ENCODE results near the gene F11. TPM values are rescaled to one million over a fixed set of nuclear protein-coding genes. Genes with fewer than 3 reads are reported as not detected.

Gene F11
- total and polyA plus RNA-seq, 2 of the 13 experiments (the other 11 are each of a cell fraction or from before 2014, with no cell fraction given), result 35.1 to 58.0 TPM

DNA sequence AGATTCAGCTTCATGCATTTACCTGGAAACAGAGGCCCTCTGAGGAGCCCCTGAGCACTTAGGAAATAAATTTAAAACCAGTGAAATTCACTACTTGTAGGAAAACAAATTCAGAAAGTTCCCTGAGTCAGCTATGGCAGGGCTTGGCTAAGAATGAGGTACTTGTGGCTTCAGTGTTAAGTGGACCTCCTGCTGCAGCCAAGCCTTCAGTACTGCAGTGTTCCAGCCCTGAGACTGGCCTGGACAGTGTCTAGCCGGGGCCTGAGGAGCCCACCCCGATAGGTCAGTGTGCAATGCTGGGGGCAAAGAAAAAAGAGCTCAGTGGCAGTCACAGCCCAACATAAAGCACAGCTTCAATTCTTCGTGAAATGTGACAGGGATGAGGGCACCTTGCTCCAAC, 41.9 kb downstream of the F11 start:
- Histone ChIP-seq H3K4me1 (ENCODE audit: insufficient read depth, low read length) (no peaks in the 10 kb centered on the region), H3K36me3 (replicated peaks in 1 of 2; ENCODE audit: control insufficient read depth in 1 of 2, insufficient read depth in 2 of 2, low read length in 2 of 2) (no peaks in the 10 kb centered on the region), H4K20me1 (ENCODE audit: insufficient read depth, low read length) (no peaks in the 10 kb centered on the region), H3K79me2 (ENCODE audit: insufficient read depth, low read length) (no peaks in the 10 kb centered on the region), H2AFZ (ENCODE audit: low read length) (no peak overlapping the region), H3K9ac (ENCODE audit: insufficient read depth, low read depth, low read length) (no peak overlapping the region), H3K27ac (ENCODE audit: extremely low read length, insufficient read depth, low read length) (no peak overlapping the region), H3K4me2 (ENCODE audit: low read depth, low read length) (no peak overlapping the region), H3K4me3 (replicated peaks in 1 of 3; ENCODE audit: insufficient read depth in 1 of 3, low read depth in 2 of 3, low read length in 3 of 3) (no peak overlapping the region), H3K27me3 (ENCODE audit: control insufficient read depth in 1 of 2, insufficient read depth in 2 of 2, low read length in 2 of 2) (peaks cover 0 to 43% of the 10 kb centered on the region in 2 experiments; a peak in 2 of 5 replicates), H3K9me3 (ENCODE audit: low read length) (no peaks in the 10 kb centered on the region)
- TF ChIP-seq, protein P1, sequence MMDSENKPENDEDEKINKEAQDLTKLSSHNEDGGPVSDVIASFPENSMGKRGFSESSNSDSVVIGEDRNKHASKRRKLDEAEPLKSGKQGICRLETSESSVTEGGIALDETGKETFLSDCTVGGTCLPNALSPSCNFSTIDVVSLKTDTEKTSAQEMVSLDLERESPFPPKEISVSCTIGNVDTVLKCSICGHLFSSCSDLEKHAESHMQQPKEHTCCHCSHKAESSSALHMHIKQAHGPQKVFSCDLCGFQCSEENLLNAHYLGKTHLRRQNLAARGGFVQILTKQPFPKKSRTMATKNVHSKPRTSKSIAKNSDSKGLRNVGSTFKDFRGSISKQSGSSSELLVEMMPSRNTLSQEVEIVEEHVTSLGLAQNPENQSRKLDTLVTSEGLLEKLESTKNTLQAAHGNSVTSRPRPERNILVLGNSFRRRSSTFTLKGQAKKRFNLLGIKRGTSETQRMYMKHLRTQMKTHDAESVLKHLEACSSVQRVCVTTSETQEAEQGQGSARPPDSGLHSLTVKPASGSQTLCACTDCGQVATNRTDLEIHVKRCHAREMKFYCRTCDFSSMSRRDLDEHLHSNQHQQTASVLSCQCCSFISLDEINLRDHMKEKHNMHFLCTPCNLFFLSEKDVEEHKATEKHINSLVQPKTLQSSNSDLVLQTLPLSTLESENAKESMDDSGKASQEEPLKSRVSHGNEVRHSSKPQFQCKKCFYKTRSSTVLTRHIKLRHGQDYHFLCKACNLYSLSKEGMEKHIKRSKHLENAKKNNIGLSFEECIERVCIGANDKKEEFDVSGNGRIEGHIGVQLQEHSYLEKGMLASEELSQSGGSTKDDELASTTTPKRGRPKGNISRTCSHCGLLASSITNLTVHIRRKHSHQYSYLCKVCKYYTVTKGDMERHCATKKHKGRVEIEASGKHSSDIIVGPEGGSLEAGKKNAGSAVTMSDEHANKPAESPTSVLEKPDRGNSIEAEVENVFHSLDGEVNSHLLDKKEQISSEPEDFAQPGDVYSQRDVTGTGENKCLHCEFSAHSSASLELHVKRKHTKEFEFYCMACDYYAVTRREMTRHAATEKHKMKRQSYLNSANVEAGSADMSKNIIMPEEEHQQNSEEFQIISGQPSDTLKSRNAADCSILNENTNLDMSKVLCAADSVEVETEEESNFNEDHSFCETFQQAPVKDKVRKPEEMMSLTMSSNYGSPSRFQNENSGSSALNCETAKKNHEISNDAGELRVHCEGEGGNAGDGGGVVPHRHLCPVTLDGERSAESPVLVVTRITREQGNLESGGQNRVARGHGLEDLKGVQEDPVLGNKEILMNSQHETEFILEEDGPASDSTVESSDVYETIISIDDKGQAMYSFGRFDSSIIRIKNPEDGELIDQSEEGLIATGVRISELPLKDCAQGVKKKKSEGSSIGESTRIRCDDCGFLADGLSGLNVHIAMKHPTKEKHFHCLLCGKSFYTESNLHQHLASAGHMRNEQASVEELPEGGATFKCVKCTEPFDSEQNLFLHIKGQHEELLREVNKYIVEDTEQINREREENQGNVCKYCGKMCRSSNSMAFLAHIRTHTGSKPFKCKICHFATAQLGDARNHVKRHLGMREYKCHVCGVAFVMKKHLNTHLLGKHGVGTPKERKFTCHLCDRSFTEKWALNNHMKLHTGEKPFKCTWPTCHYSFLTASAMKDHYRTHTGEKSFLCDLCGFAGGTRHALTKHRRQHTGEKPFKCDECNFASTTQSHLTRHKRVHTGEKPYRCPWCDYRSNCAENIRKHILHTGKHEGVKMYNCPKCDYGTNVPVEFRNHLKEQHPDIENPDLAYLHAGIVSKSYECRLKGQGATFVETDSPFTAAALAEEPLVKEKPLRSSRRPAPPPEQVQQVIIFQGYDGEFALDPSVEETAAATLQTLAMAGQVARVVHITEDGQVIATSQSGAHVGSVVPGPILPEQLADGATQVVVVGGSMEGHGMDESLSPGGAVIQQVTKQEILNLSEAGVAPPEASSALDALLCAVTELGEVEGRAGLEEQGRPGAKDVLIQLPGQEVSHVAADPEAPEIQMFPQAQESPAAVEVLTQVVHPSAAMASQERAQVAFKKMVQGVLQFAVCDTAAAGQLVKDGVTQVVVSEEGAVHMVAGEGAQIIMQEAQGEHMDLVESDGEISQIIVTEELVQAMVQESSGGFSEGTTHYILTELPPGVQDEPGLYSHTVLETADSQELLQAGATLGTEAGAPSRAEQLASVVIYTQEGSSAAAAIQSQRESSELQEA (CRISPR knock-in tag; IDR thresholded peaks at IDR 0.05; ENCODE audit: not compliant biosample characterization), result no peak
- no TSS peak for BruUV-seq (replicated peaks)
- no peak for DNase-seq (ENCODE audit: low spot score)
- WGBS (ENCODE audit: low lambda C conversion rate), result 7% methylated on average over 3 of the region's 3 CpGs
- intact Hi-C loops (cut with micrococcal nuclease; ENCODE audit: unreplicated experiment) (no loop called here), in situ Hi-C loops (cut with HindIII; ENCODE audit: extremely low pct_ligation_motif_present, low pct_unique_long_range_greater_than_20kb) (loop anchor here (10.0 kb wide), 1 partner anchor 277 kb away; no protein-coding TSS in a partner anchor)
- CTCF ChIA-PET (ENCODE audit: low intra/inter-chr PET ratio, low total read pairs), result no interaction called here
- FAIRE-seq, result no peak
- ATAC-seq, result no peak
- POLR2A ChIA-PET, result no interaction called here

Measured in HepG2 (cell line).